Heart right ventricle (tissue), 16 donors: ENCODE data around the gene PDZD2. TPM values are rescaled to one million over a fixed set of nuclear protein-coding genes. Genes with fewer than 3 reads are reported as not detected.
"Not testable (repeated sequence)": the region's sequence is repeated elsewhere in the genome, so short reads cannot be mapped to it uniquely, and the experiment has no call there.

ENCODE experiments used
- ATAC-seq, 8 donors: fragments of 200-7000 bp; cut with Tn5 transposase; one replicate each; pipeline ENCODE4 v1.9.1; 2020; ENCODE audit warnings: mild to moderate bottlenecking in 8 of 8, moderate library complexity in 8 of 8, moderate number of reproducible peaks in 1 of 8
- DNase-seq, 2 donors: peaks; one replicate each; pipeline ENCODE4 v3.0.0-alpha.2; 2020
- H3K27ac ChIP-seq, 10 donors: fragments of 200-600 bp; sonication (generic) in 2 of 10; one replicate each; pipeline versions ENCODE4 v1.5.0 to v1.8.0; 2020 to 2022; ENCODE audit warnings: mild to moderate bottlenecking in 3 of 10
- H3K27me3 ChIP-seq, 7 donors: fragments of 200-600 bp; one replicate each; pipeline ENCODE4 v1.8.0; 2021 to 2022; ENCODE audit warnings: mild to moderate bottlenecking in 2 of 7
- H3K36me3 ChIP-seq, 9 donors: fragments of 200-600 bp; sonication (generic) in 1 of 9; one replicate each; pipeline versions ENCODE4 v1.5.0 to v1.8.0; 2020 to 2022; ENCODE audit warnings: mild to moderate bottlenecking in 2 of 9
- H3K4me1 ChIP-seq, 9 donors: fragments of 200-600 bp; sonication (generic) in 1 of 9; one replicate each; pipeline versions ENCODE4 v1.5.0 to v1.8.0; 2020 to 2022; ENCODE audit warnings: mild to moderate bottlenecking in 4 of 9
- H3K4me3 ChIP-seq, 10 donors: fragments of 200-600 bp; sonication (generic) in 2 of 10; one replicate each; pipeline versions ENCODE4 v1.5.0 to v1.8.0; 2020 to 2022; ENCODE audit warnings: mild to moderate bottlenecking in 7 of 10, moderate library complexity in 2 of 10
- H3K9me3 ChIP-seq, 11 donors: fragments of 200-600 bp in 10 of 11; sonication (generic) in 2 of 11; one replicate each; pipeline versions ENCODE4 v1.5.0 to v1.8.0; 2013 to 2022; ENCODE audit warnings: mild to moderate bottlenecking in 2 of 11, control low read depth in 1 of 11, moderate library complexity in 1 of 11
- WGBS, 2 donors: extraction: QIAGEN DNeasy Blood & Tissue Kit; methylation state at CpG; one replicate each; pipeline ENCODE4 v1.1.7; 2013; ENCODE audit warnings: inconsistent platforms in 1 of 2; 5-methylcytosine and 5-hydroxymethylcytosine counted together
- intact Hi-C, 10 donors: fragments of 100-400 bp; cut with DNase I; formaldehyde crosslinking; loops; one replicate each; pipeline versions ENCODE4 v1.11.1 to v1.14.2; 2022
- polyA plus RNA-seq, 2 donors: library from polyadenylated mRNA; stranded (reverse); fragments of 200-250 nt; gene quantifications; one replicate each; pipeline ENCODE4 v1.2.3, GENCODE V29; 2013
- total RNA-seq, 10 donors: library from RNA; stranded (reverse); fragmentation: NEBNext Ultra II Directional in 3 of 10; extraction: Animal tissue kit (Norgen Biotek cat#: 25700) in 3 of 10; gene quantifications; one replicate each; pipeline versions ENCODE4 v1.2.1 to v1.2.4, GENCODE V29; 2021 to 2023
- TF ChIP-seq, protein P1 (sequence below), 9 donors: fragments of 200-600 bp; sonication (generic) in 2 of 9; IDR thresholded peaks; one replicate each; pipeline versions ENCODE4 v1.5.0 to v1.8.0; 2021 to 2022; ENCODE audit warnings: antibody characterized with exemption in 9 of 9, mild to moderate bottlenecking in 5 of 9, moderate library complexity in 1 of 9
- donor health status: Arrhythmogenic right ventricular cardiomyopathy.
- donor health status: ischemic (EF 13 %, LVEDD 7.1; RV severe dilation, severe dysfunction).
- donor health status: healthy with polysubstance abuse.
- donor health status: DM: no; HTN: yes; CAD: no.
- donor health status: DM: no; HTN: no; CAD: no.
- donor health status: ischemic (EF 25% LVEDD 6.9; RV normal size, moderate dysfunction).
- donor health status: ischemic (EF 25% LVEDD 5.7; RV mildly dilated, moderate dysfunction).
- donor health status: healthy.
- donor health status: DM: yes; HTN: yes; CAD: no.
- donor health status: Ischemic cardiomyopathy.
- donor health status: ischemic (EF 35%, LVEDD 5.7; RV mildly dilated, moderate dysfunction).
- donor health status: nonischemic (EF 11% LVEDD 7.7; RV severe dilation, severe dysfunction).
- donor health status: DM: yes; HTN: yes; CAD: no.
- donor health status: PGD.
- donor health status: ischemic (EF 29% LVEDD 5.4; RV normal size, mild dysfunction).
- donor health status: nonischemic (EF 23%, LVEDD 6.1; RV moderate dilation, normal function).

The PDZD2 gene
- total and polyA plus RNA-seq, 12 donors: 9.0 to 117 (median 82.5) TPM

- DNase-seq (no peak), ATAC-seq (no peak)
- no peak overlapping the region for H3K4me3 ChIP-seq
- H3K27ac ChIP-seq: no peak overlapping the region
- TF ChIP-seq, protein P1, sequence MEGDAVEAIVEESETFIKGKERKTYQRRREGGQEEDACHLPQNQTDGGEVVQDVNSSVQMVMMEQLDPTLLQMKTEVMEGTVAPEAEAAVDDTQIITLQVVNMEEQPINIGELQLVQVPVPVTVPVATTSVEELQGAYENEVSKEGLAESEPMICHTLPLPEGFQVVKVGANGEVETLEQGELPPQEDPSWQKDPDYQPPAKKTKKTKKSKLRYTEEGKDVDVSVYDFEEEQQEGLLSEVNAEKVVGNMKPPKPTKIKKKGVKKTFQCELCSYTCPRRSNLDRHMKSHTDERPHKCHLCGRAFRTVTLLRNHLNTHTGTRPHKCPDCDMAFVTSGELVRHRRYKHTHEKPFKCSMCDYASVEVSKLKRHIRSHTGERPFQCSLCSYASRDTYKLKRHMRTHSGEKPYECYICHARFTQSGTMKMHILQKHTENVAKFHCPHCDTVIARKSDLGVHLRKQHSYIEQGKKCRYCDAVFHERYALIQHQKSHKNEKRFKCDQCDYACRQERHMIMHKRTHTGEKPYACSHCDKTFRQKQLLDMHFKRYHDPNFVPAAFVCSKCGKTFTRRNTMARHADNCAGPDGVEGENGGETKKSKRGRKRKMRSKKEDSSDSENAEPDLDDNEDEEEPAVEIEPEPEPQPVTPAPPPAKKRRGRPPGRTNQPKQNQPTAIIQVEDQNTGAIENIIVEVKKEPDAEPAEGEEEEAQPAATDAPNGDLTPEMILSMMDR (IDR thresholded peaks at IDR 0.05): no peak
- no peaks in the 10 kb centered on the region for H3K9me3 ChIP-seq
- H3K27me3 ChIP-seq: peaks cover 0 to 2% (median 0%) of the 10 kb centered on the region in 7 donors
- H3K36me3 ChIP-seq: no peaks in the 10 kb centered on the region
- 87 to 88% methylated on average over 5 of the region's 5 CpGs for WGBS, 2 donors
- peaks cover 0 to 5% (median 0%) of the 10 kb centered on the region in 9 donors for H3K4me1 ChIP-seq
- intact Hi-C loops: no loop called here
Observed at GRCh38 chr5:31598640-31599611, 40.0 kb upstream of the PDZD2 start.

- H3K27me3 ChIP-seq, H3K27ac ChIP-seq, DNase-seq, intact Hi-C loops, H3K4me1 ChIP-seq, H3K36me3 ChIP-seq, ATAC-seq, H3K9me3 ChIP-seq, H3K4me3 ChIP-seq: not testable (repeated sequence)
- WGBS, 2 donors: 77 to 89% methylated on average over 4 of the region's 4 CpGs
Observed at GRCh38 chr5:31602305-31602704, 36.6 kb upstream of the PDZD2 start.

GRCh38 chr5:31604240-31604639, 34.7 kb upstream of the PDZD2 start:
- H3K27me3 ChIP-seq: no peaks in the 10 kb centered on the region
- peaks cover 0 to 7% (median 0%) of the 10 kb centered on the region in 11 donors for H3K9me3 ChIP-seq
- ATAC-seq (no peak), DNase-seq (no peak)
- 68 to 71% methylated on average over 2 of the region's 2 CpGs for WGBS, 2 donors
- TF ChIP-seq, protein P1 (IDR thresholded peaks at IDR 0.05): no peak
- no peak overlapping the region for H3K4me3 ChIP-seq
- H3K4me1 ChIP-seq: no peaks in the 10 kb centered on the region
- intact Hi-C loops: no loop called here
- no peaks in the 10 kb centered on the region for H3K36me3 ChIP-seq
- H3K27ac ChIP-seq: no peak overlapping the region

- H3K27ac ChIP-seq: no peak overlapping the region
- ATAC-seq (no peak), DNase-seq (no peak)
- peaks cover 0 to 7% (median 0%) of the 10 kb centered on the region in 11 donors for H3K9me3 ChIP-seq
- intact Hi-C loops: no loop called here
- no peaks in the 10 kb centered on the region for H3K4me1 ChIP-seq
- TF ChIP-seq, protein P1 (IDR thresholded peaks at IDR 0.05): no peak
- 88 to 91% methylated on average over 2 of the region's 2 CpGs for WGBS, 2 donors
- H3K36me3 ChIP-seq: no peaks in the 10 kb centered on the region
- H3K27me3 ChIP-seq: no peaks in the 10 kb centered on the region
- H3K4me3 ChIP-seq: no peak overlapping the region
Observed at GRCh38 chr5:31604644-31605043, 34.3 kb upstream of the PDZD2 start.

DNA sequence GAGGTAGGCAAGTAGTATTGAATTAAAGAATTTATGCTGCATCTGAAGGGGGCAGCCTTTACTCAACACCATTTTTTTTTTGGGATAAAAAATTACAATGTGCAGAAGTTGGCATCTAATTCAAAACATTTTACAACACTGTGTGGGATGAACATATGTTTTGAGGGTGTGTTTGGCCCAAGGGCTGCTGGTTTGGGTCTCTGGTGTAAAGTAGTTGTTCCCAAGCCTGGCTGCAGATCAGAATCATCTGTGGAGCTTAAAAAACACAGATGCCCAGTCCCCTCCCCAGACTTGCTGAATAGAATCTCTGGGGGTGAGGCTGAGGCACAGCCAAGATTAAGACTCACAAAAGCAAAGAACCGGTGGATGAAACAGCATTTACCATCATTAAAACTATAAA, 33.0 kb upstream of the PDZD2 start:
- 81 to 86% methylated on average over 1 of the region's 1 CpG for WGBS, 2 donors
- Histone ChIP-seq H3K27me3 (no peaks in the 10 kb centered on the region), H3K27ac (no peak overlapping the region), H3K9me3 (peaks cover 0 to 7% (median 0%) of the 10 kb centered on the region in 11 donors), H3K36me3 (no peaks in the 10 kb centered on the region), H3K4me1 (no peaks in the 10 kb centered on the region), H3K4me3 (no peak overlapping the region)
- DNase-seq: no peak
- TF ChIP-seq, protein P1 (IDR thresholded peaks at IDR 0.05): no peak
- intact Hi-C loops: no loop called here
- ATAC-seq: peak in 1 of 8 donors; percentile 33
